ENCODE results near the gene ZNF407. TPM values are rescaled to one million over a fixed set of nuclear protein-coding genes. Genes with fewer than 3 reads are reported as not detected.

ZNF407 gene
- total RNA-seq, 2 donors from 2014 or later, result 16.5 to 22.1 TPM

DNA sequence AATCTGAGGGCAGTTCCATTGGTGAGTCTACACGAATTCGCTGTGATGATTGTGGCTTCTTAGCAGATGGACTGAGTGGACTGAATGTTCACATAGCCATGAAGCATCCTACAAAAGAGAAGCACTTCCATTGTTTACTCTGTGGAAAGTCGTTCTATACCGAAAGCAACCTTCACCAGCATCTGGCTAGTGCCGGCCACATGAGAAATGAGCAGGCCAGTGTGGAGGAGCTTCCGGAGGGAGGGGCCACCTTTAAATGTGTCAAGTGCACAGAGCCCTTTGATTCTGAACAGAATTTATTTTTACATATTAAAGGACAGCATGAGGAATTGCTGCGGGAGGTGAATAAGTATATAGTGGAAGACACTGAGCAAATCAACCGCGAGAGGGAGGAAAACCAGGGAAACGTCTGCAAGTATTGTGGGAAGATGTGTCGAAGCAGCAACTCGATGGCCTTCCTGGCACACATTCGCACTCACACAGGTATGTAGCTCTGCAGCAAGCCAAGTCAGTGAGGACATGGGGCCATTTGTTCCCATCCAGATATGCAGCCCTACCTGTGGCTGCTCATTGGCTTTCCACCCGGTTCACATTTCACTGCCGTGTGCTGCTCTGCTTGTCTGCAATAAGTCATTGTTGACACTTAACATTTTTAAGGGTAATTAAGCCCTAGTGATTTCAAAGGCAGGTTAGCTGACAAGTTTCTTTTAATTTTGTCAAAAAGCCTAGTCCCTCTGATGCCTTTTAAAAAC, 37.7 kb downstream of the ZNF407 start:
- no peak for DNase-seq (ENCODE audit: low spot score in 2 of 2)
- ATAC-seq, result no peak
- Mint-ChIP-seq H3K27ac (peak overlapping the region in 1 of 2 donors; percentile 60), H3K9me3 (peaks cover 0 to 4% of the 10 kb centered on the region in 2 donors), H3K36me3 (peaks cover 24 to 34% of the 10 kb centered on the region in 2 donors)

DNA sequence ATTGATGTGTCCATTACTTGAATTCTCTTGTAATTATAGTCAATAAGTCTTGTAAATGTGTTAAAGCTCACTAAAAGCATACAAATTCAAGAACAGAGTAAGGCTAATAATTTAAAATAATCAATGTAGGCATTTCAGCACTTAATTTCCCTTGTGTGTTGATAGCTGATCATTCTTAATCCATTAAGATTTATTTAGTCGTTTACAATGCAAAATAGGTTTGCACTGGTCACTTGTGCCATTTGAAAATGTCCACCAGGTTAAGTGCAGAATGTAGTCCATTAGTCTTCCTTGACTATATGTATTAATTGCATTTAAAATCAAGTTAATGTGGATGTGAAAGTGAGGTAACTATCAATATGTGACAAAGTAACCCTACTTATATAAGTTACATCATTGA, 39.4 kb downstream of the ZNF407 start:
- Mint-ChIP-seq H3K36me3 (peaks cover 17 to 27% of the 10 kb centered on the region in 2 donors), H3K9me3 (peaks cover 0 to 4% of the 10 kb centered on the region in 2 donors), H3K27ac (no peak overlapping the region)
- DNase-seq (ENCODE audit: low spot score in 2 of 2), result no peak
- no peak for ATAC-seq

DNA sequence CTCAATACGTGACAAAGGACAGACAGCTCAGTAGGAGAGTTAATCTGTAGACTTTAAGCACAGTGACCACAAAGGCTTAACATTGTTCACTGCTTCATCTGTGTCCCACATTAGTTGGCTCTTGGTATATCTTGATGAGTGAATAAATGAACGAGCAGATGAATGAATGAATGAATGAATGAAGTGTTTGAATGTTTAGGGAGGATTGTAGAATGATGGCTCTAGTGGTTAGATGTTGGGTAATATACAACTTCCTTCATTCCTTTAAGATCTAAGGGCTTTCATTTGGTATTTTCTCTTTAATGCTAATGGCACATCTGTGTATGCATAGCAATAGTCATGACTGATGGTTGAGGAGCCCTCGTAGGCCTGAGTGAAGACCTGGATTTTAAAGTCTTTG, 40.5 kb downstream of the ZNF407 start:
- ATAC-seq (no peak), DNase-seq (ENCODE audit: low spot score in 2 of 2) (no peak)
- Mint-ChIP-seq H3K36me3 (peaks cover 6 to 16% of the 10 kb centered on the region in 2 donors), H3K9me3 (peaks cover 0 to 4% of the 10 kb centered on the region in 2 donors), H3K27ac (no peak overlapping the region)

- DNase-seq (ENCODE audit: low spot score in 2 of 2), result no peak
- Mint-ChIP-seq H3K36me3 (no peaks in the 10 kb centered on the region), H3K9me3 (no peaks in the 10 kb centered on the region), H3K27ac (no peak overlapping the region)
- ATAC-seq, result no peak
Observed at GRCh38 chr18:74644713-74645112, 47.0 kb downstream of the ZNF407 start.

DNA sequence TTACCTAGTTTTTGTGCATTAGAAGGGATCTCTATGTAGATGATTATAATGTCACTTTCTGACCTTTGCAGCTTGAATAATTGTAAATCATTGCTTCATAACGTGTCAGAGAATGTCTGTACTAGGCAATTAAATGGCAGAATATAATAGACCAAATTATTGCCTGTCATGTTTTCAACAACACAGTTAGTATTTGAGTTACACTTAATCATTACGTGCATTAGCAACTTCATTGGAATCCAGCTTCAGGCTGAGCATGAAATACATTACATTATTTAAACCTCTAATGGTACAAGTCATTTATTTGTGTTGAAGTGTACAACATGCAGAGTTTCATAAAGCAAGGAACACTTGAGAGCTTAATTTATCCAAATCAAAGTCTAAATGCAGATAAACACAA, 48.0 kb downstream of the ZNF407 start:
- no peak for DNase-seq (ENCODE audit: low spot score in 2 of 2)
- Mint-ChIP-seq H3K9me3 (no peaks in the 10 kb centered on the region), H3K36me3 (no peaks in the 10 kb centered on the region), H3K27ac (no peak overlapping the region)
- ATAC-seq, result no peak

DNA sequence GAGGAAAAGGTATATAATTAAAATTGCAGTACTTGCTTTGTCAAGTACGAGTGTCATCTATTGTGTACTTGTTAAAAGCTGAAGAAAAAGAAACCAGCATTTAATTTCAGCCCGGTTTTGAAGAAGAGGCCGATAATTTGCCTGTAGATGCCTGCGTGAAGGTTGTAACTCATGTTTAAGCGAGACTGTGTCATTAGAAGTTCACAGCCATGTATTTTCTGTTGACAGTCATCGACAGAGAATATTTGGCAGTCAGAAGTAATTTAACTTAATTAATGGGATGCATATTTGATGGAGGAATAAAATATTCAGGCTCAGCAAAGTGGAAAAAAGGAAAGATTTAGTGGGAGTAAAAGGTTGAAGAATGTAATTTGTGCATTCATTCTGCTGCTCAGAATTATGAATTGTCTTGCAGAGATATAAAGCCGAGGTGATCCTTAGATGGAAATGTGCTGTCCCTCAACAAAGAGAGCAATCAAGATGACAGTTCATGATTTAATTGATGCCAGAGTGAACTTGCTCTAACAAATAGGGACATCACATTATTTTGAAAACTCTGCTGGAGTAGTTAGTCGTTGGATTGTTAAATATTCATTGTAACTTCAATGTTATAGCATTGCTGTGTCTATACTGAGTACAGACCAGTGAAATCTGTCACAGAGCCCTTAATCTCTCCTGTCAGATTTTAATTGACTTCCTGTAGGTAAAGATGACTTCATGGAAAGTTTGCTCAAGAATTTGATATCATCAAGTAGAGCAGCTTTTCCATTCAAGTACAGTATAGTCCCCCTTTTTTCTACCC, 53.9 kb downstream of the ZNF407 start:
- DNase-seq (ENCODE audit: low spot score in 2 of 2) (no peak), ATAC-seq (no peak)
- Mint-ChIP-seq H3K36me3 (no peaks in the 10 kb centered on the region), H3K9me3 (no peaks in the 10 kb centered on the region), H3K27ac (no peak overlapping the region)

DNA sequence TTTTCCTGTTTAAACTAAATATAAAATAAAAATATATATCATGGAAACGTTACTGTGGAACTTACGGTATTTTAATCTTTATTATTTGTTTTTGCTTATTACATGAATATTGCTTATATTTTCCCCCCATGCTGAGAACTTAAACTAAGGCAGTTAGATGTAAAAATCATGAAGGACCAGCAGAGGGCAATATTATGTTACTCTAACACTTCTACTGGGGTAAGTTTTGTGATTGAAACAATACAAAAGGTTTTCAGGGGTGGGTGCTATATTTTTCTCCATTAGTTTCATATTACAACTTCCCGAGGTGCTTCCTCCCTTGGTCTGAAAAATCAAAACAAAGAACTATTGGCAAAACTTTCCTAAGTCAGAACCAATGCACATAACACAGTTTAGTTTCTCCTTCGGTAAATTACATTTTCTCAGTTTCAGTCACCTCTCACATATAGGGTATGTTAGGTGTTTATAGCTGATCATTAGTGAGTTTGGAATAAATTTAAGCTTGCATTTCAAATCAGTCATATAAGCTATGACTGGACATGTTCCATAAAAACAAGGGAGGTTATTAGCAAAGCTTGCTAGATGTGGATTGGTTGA, 54.8 kb downstream of the ZNF407 start:
- H3K36me3 Mint-ChIP-seq, result no peaks in the 10 kb centered on the region

GRCh38 chr18:74654638-74655037, 57.0 kb downstream of the ZNF407 start:
- ATAC-seq, result no peak
- Mint-ChIP-seq H3K27ac (no peak overlapping the region), H3K9me3 (no peaks in the 10 kb centered on the region), H3K36me3 (no peaks in the 10 kb centered on the region)
- no peak for DNase-seq (ENCODE audit: low spot score in 2 of 2)

More for the DNA sequence above, 54.8 kb downstream of the ZNF407 start:
- no peak overlapping the region for H3K27ac Mint-ChIP-seq
- DNase-seq (ENCODE audit: low spot score in 2 of 2) (no peak), ATAC-seq (peak in 1 of 2 donors; percentile 34)
- H3K9me3 Mint-ChIP-seq, result no peaks in the 10 kb centered on the region

DNA sequence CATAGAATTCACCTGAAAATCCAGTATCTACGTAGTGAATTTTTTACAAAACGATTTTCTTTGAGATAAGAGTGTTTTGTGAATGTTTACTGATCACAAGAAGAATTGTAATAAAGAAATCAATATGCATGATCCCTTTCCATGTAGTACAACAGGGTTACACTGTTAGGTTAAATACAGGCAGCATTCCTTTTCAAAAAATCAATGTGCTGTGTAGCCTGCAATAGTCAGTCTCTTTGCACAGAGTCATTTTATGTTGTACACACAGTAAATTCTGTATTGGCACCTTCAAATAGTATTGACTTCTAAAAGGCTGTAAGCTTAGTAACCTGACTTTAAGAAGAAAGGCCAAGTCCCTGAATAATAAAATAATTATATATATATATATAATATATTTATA, 63.3 kb downstream of the ZNF407 start:
- DNase-seq (ENCODE audit: low spot score in 2 of 2) (no peak), ATAC-seq (no peak)
- Mint-ChIP-seq H3K9me3 (no peaks in the 10 kb centered on the region), H3K27ac (no peak overlapping the region), H3K36me3 (peaks cover 0 to 4% of the 10 kb centered on the region in 2 donors)

- no peaks in the 10 kb centered on the region for H3K9me3 Mint-ChIP-seq
- peaks cover 0 to 4% of the 10 kb centered on the region in 2 donors for H3K36me3 Mint-ChIP-seq
- ATAC-seq, result no peak
- no peak for DNase-seq (ENCODE audit: low spot score in 2 of 2)
- H3K27ac Mint-ChIP-seq, result no peak overlapping the region
Observed at GRCh38 chr18:74661691-74662090, 64.0 kb downstream of the ZNF407 start.

DNA sequence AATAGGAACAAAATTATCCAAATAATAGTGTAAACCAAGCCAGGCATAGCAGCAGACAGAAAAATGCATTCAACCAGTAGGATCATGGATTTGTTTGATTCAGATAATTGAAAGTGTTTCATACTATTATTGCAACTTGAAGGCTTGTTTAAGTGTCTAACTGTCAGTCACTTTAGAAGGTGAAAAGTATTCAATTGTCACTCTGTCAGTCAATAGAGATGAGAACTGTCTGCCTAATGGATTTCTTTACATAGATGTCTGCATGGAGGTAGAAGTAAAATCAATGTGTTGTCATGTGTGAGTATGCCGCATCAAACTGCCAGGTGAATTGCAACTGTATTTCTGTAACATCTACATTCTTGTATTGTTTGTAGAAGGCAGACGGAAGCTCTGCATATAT, 65.0 kb downstream of the ZNF407 start:
- Mint-ChIP-seq H3K36me3 (peaks cover 0 to 4% of the 10 kb centered on the region in 2 donors), H3K9me3 (no peaks in the 10 kb centered on the region), H3K27ac (no peak overlapping the region)
- ATAC-seq, result no peak
- DNase-seq (ENCODE audit: low spot score in 2 of 2), result no peak

- DNase-seq (ENCODE audit: low spot score in 2 of 2) (no peak), ATAC-seq (no peak)
- Mint-ChIP-seq H3K9me3 (no peaks in the 10 kb centered on the region), H3K27ac (peak overlapping the region in 1 of 2 donors; percentile 15), H3K36me3 (peaks cover 0 to 8% of the 10 kb centered on the region in 2 donors)
Observed at GRCh38 chr18:74665346-74665745, 67.7 kb downstream of the ZNF407 start.

DNA sequence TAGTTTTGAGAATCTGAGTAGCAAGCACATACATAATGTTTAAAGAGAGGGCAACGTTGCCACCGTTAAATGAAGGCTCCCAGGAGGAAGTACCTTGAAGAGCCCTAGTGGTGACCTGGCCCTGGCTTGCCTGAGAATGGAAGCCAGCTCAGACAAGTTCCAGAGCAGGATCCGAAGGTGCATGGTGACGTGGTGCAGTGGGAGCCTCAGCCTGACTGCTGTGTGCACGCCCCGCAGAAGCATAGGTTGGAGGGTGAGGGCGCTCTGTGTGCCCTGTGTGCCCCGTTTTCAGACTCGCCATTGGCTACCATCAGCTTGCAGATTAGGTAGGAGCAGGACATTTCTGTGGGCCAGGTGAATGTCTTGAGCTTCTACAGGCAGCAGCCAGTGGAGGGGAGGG, 68.2 kb downstream of the ZNF407 start:
- no peak for DNase-seq (ENCODE audit: low spot score in 2 of 2)
- no peak for ATAC-seq
- peaks cover 0 to 8% of the 10 kb centered on the region in 2 donors for H3K36me3 Mint-ChIP-seq
- H3K27ac Mint-ChIP-seq, result no peak overlapping the region
- H3K9me3 Mint-ChIP-seq, result no peaks in the 10 kb centered on the region

DNA sequence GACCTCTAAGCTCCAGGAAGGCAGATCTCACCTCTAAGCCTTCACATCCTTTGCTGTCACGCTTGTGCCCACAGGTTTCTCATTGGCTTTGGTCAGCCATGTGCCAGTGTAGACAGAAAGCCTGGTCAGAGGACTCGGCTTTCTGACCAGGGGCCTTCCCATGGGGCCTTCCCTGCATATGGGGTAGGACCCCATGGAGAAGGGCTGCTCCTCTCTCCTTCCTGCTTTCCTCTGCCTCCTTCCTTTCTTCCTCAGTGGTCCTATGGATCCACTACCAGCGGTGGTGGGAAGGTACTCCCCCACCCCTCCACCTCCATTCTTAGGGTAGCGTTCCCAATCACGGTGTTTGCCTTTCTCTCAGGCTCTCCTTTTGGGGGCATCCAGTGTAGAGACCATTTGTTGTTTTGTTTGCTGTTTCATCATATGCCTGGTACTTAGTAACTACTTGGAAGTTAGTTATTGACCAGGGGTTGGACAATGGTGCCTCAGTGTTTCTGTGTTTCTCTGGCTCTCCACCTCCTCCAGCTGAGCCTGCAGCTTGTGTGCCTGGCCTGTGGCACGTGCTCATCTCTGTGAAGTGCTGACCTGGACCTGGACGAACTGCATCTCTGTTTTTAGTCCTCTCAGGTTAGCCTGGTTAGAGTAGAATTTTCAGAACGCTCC, 71.6 kb downstream of the ZNF407 start:
- peak overlapping the region in 1 of 2 donors; percentile 38 for H3K27ac Mint-ChIP-seq
- H3K9me3 Mint-ChIP-seq, result no peaks in the 10 kb centered on the region
- DNase-seq (ENCODE audit: low spot score in 2 of 2), result no peak
- peaks cover 5 to 18% of the 10 kb centered on the region in 2 donors for H3K36me3 Mint-ChIP-seq
- ATAC-seq, result no peak

DNA sequence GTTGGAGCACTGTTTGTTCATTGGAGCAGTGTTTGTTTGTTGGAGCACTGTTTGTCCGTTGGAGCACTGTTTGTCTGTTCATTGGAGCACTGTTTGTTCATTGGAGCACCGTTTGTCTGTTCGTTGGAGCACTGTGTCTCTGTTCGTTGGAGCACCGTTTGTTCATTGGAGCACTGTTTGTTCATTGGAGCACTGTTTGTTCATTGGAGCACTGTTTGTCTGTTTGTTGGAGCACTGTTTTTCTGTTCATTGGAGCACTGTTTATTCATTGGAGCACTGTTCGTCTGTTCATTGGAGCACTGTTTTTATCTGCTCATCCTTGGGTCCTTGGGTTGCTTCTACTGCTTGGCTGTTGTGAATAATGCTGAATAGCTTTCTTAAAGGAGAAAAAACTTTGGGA, 74.7 kb downstream of the ZNF407 start:
- H3K36me3 Mint-ChIP-seq, result peaks cover 20 to 27% of the 10 kb centered on the region in 2 donors
- peaks cover 5% of the 10 kb centered on the region in 2 donors for H3K9me3 Mint-ChIP-seq
- H3K27ac Mint-ChIP-seq, result no peak overlapping the region
- DNase-seq (ENCODE audit: low spot score in 2 of 2) (no peak), ATAC-seq (no peak)

DNA sequence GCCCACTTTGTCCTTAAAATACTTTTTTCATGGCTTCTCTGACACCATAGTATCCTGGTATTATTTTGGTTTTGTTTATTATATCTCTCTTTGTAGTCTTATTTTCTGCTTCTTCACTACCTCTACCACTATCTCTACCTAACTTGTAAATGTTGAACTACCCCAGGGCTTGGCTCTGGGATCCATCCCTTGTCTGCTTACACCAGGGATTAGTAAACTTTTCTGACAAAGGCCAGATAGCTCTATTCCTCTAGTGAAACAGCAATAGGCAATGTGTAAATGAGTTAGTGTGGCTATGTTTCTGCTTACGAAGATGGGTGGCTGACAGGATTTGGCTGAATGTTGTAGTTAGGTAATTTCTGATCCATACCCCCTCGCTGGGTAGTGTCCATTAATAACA, 76.8 kb downstream of the ZNF407 start:
- ATAC-seq (no peak), DNase-seq (ENCODE audit: low spot score in 2 of 2) (no peak)
- Mint-ChIP-seq H3K27ac (no peak overlapping the region), H3K36me3 (peaks cover 30 to 35% of the 10 kb centered on the region in 2 donors), H3K9me3 (peaks cover 5 to 13% of the 10 kb centered on the region in 2 donors)

Measured in activated naive CD4-positive, alpha-beta T cell treated with anti-CD3 and anti-CD28 coated beads, Interleukin-2, amount 50 U/mL, for 72 hours (primary cell).